Sigmoid colon (tissue), 4 donors: Measurements from ENCODE around the gene GRN.

Experiments used
- CTCF ChIP-seq, 4 experiments: fragments of 450-650 bp in 3 of 4; fragments of 200-600 bp in 1 of 4; IDR thresholded peaks; one replicate each; pipeline ENCODE4 v1.5.1; 2016 to 2019; ENCODE audit warnings: antibody characterized with exemption in 4 of 4, mild to moderate bottlenecking in 3 of 4, moderate library complexity in 2 of 4
- POLR2AphosphoS5 ChIP-seq, 4 donors: sonication (generic); formaldehyde crosslinking; IDR thresholded peaks; one replicate each; pipeline ENCODE4 v1.6.1; 2017; ENCODE audit warnings: antibody characterized with exemption in 4 of 4

DNA sequence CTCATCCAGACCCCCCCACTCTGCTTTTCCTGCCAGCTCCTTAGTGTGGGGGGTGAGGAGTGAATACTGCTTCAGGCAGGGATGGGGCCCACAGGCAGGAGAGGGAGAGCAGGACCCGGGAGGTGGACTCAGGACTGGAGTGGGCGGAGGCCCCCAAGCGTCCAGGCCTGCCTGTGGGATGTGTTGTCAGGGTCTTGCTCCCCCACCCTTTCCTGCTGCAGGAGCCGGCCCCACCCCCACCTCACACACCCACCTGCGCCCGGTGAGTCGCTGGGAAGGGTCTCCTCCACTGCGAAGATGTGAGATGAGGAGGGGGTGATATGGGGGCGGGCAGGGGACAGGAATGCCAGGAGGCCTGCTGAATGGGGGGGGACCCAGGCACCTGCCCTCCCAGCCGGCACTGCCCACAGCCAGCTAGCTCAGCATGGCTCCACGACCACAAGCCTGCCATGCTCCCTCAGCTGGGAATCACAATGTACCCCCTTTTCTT is 17.4 kb downstream of the GRN start:
- TF ChIP-seq POLR2AphosphoS5 (IDR thresholded peaks at IDR 0.05): no peak
- no peak for TF ChIP-seq CTCF (IDR thresholded peaks at IDR 0.05)
